A204.1 (cell line): Measurements from ENCODE around the gene TIMM9.
"Not testable (repeated sequence)": the region's sequence is repeated elsewhere in the genome, so short reads cannot be mapped to it uniquely, and the experiment has no call there.

ENCODE experiments used
- FAIRE-seq: peaks from 2 replicates; lab custom pipeline; 2012; peaks lifted over from hg19 to GRCh38; lab: Jason Lieb, UNC

Gene TIMM9

GRCh38 chr14:58398495-58398894 is 28.8 kb downstream of the TIMM9 start:
- peak; percentile 78 for FAIRE-seq

- no peak for FAIRE-seq
Observed at GRCh38 chr14:58397156-58397555, 30.2 kb downstream of the TIMM9 start.

- no peak for FAIRE-seq
Observed at GRCh38 chr14:58395812-58396788, 31.2 kb downstream of the TIMM9 start, which contains the start of gene TOMM20L. TSS of gene TOMM20L (plus strand) at chr14:58395930. CDS start at chr14:58395958, 28 bp downstream.

GRCh38 chr14:58395562-58395811 is 31.8 kb downstream of the TIMM9 start:
- FAIRE-seq = no peak

- FAIRE-seq = no peak
Observed at GRCh38 chr14:58390830-58391229, 36.5 kb downstream of the TIMM9 start.

- no peak for FAIRE-seq
Observed at GRCh38 chr14:58376791-58377190, 50.5 kb downstream of the TIMM9 start.

GRCh38 chr14:58368956-58369355 is 58.4 kb downstream of the TIMM9 start:
- FAIRE-seq = no peak

- no peak for FAIRE-seq
Observed at GRCh38 chr14:58367296-58367695, 60.0 kb downstream of the TIMM9 start.

GRCh38 chr14:58364316-58364715 is 63.0 kb downstream of the TIMM9 start:
- no peak for FAIRE-seq

- FAIRE-seq = peak; percentile 92
Observed at GRCh38 chr14:58362798-58363412, 64.4 kb downstream of the TIMM9 start.

- FAIRE-seq = not testable (repeated sequence)
Observed at GRCh38 chr14:58362272-58362671, 65.1 kb downstream of the TIMM9 start.
